Thoracic aorta (tissue), 2 donors: ENCODE measurements around the gene USP46. TPM values are rescaled to one million over a fixed set of nuclear protein-coding genes. Genes with fewer than 3 reads are reported as not detected.

Source experiments
- ATAC-seq: fragments of 150-250 bp; one replicate; pipeline ENCODE4 v1.8.0; 2017; ENCODE audit warnings: low read depth; ENCODE audit not compliant: insufficient number of reproducible peaks, low FRiP score
- DNase-seq: peaks from one replicate; pipeline ENCODE4 v3.0.0-alpha.2; 2020; ENCODE audit warnings: low spot score
- H3K27ac ChIP-seq, 2 donors: fragments of 200-600 bp; sonication (generic); 1 replicate in 1 of 2; 2 replicates in 1 of 2; pipeline ENCODE4 v1.5.1; 2016; ENCODE audit warnings: mild to moderate bottlenecking in 2 of 2, moderate library complexity in 2 of 2
- H3K27me3 ChIP-seq: fragments of 200-600 bp; sonication (generic); replicated peaks from 2 replicates; pipeline ENCODE4 v1.6.0; 2016; ENCODE audit warnings: mild to moderate bottlenecking; ENCODE audit not compliant: insufficient read depth
- H3K36me3 ChIP-seq: fragments of 200-600 bp; sonication (generic); one replicate; pipeline ENCODE4 v1.5.1; 2016
- H3K4me1 ChIP-seq, 2 donors: fragments of 200-600 bp; sonication (generic); 1 replicate in 1 of 2; 2 replicates in 1 of 2; pipeline versions ENCODE4 v1.5.1 to v1.6.0; 2016; ENCODE audit warnings: low read depth in 2 of 2, mild to moderate bottlenecking in 1 of 2; ENCODE audit not compliant: control insufficient read depth in 1 of 2
- H3K4me3 ChIP-seq: fragments of 200-600 bp; sonication (generic); 2 replicates; pipeline ENCODE4 v1.5.1; 2016; ENCODE audit warnings: mild to moderate bottlenecking
- H3K9me3 ChIP-seq: fragments of 200-600 bp; sonication (generic); 2 replicates; pipeline ENCODE4 v1.5.1; 2016
- total RNA-seq, 2 donors: library from RNA; depleted of rRNA; stranded (reverse); fragments of >200 nt; gene quantifications; one replicate each; pipeline versions ENCODE4 v1.1.0 to v1.2.3, GENCODE V29; 2016
- TF ChIP-seq, protein P1 (sequence below): fragments of 200-600 bp; sonication (generic); IDR thresholded peaks from one replicate; pipeline ENCODE4 v1.5.1; 2019; ENCODE audit warnings: antibody characterized with exemption

The USP46 gene
- total RNA-seq, 2 donors from 2014 or later: 12.2 to 15.5 TPM

DNA sequence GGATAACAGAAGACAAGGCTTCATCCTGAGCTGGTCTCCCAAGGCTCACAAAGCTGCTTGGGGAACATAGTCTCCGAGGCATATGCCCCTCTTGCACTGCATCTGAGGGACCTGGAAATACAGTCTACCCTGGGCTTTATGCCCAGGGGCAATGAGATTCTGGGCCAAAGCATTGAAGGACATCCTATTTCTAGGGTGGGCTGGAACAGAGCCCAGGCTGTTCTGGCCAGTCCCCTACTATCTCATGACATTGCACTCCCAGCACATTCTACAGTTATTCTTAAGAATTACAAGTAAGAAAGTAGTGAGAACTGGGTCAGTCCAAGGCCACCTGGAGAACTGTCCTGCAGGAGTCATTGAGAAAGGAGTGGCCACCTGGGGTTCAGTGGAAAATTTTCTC is 107.6 kb downstream of the USP46 start:
- no peaks in the 10 kb centered on the region for H3K27me3 ChIP-seq
- TF ChIP-seq, protein P1, sequence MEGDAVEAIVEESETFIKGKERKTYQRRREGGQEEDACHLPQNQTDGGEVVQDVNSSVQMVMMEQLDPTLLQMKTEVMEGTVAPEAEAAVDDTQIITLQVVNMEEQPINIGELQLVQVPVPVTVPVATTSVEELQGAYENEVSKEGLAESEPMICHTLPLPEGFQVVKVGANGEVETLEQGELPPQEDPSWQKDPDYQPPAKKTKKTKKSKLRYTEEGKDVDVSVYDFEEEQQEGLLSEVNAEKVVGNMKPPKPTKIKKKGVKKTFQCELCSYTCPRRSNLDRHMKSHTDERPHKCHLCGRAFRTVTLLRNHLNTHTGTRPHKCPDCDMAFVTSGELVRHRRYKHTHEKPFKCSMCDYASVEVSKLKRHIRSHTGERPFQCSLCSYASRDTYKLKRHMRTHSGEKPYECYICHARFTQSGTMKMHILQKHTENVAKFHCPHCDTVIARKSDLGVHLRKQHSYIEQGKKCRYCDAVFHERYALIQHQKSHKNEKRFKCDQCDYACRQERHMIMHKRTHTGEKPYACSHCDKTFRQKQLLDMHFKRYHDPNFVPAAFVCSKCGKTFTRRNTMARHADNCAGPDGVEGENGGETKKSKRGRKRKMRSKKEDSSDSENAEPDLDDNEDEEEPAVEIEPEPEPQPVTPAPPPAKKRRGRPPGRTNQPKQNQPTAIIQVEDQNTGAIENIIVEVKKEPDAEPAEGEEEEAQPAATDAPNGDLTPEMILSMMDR: no peak
- H3K36me3 ChIP-seq: no peaks in the 10 kb centered on the region
- peaks cover 0 to 7% of the 10 kb centered on the region in 2 donors for H3K4me1 ChIP-seq
- H3K4me3 ChIP-seq: no peak overlapping the region
- H3K9me3 ChIP-seq: no peaks in the 10 kb centered on the region
- ATAC-seq: no peak
- no peak overlapping the region for H3K27ac ChIP-seq
- no peak for DNase-seq

GRCh38 chr4:52550186-52550585 is 108.9 kb downstream of the USP46 start:
- H3K27me3 ChIP-seq: no peaks in the 10 kb centered on the region
- no peak overlapping the region for H3K27ac ChIP-seq
- ATAC-seq (no peak), DNase-seq (no peak)
- no peak overlapping the region for H3K4me3 ChIP-seq
- H3K9me3 ChIP-seq: no peaks in the 10 kb centered on the region
- H3K4me1 ChIP-seq: peaks cover 0 to 12% of the 10 kb centered on the region in 2 donors
- TF ChIP-seq, protein P1: no peak
- H3K36me3 ChIP-seq: no peaks in the 10 kb centered on the region

GRCh38 chr4:52548818-52549570 is 110.1 kb downstream of the USP46 start:
- ATAC-seq (no peak), DNase-seq (no peak)
- Histone ChIP-seq H3K27me3 (no peaks in the 10 kb centered on the region), H3K27ac (no peak overlapping the region), H3K9me3 (no peaks in the 10 kb centered on the region), H3K36me3 (no peaks in the 10 kb centered on the region), H3K4me3 (no peak overlapping the region), H3K4me1 (peaks cover 0 to 12% of the 10 kb centered on the region in 2 donors)
- TF ChIP-seq, protein P1: no peak

- Histone ChIP-seq H3K36me3 (no peaks in the 10 kb centered on the region), H3K27me3 (no peaks in the 10 kb centered on the region), H3K4me3 (no peak overlapping the region), H3K27ac (no peak overlapping the region), H3K9me3 (no peaks in the 10 kb centered on the region), H3K4me1 (peaks cover 0 to 10% of the 10 kb centered on the region in 2 donors)
- ATAC-seq: no peak
- TF ChIP-seq, protein P1: no peak
- DNase-seq: no peak
Observed at GRCh38 chr4:52546449-52546848, 112.7 kb downstream of the USP46 start.

GRCh38 chr4:52545099-52546069 is 113.7 kb downstream of the USP46 start:
- peak; percentile 58 for DNase-seq
- TF ChIP-seq, protein P1: peak; percentile 92
- Histone ChIP-seq H3K4me3 (peak overlapping the region; percentile 19), H3K36me3 (no peaks in the 10 kb centered on the region), H3K4me1 (peaks cover 0 to 7% of the 10 kb centered on the region in 2 donors), H3K9me3 (no peaks in the 10 kb centered on the region), H3K27ac (no peak overlapping the region), H3K27me3 (no peaks in the 10 kb centered on the region)
- no peak for ATAC-seq
